ENCODE results near the gene EIF2D. TPM values are rescaled to one million over a fixed set of nuclear protein-coding genes. Genes with fewer than 3 reads are reported as not detected.

The EIF2D gene
- total and polyA plus RNA-seq, 7 donors = 27.0 to 59.6 (median 43.3) TPM

DNA sequence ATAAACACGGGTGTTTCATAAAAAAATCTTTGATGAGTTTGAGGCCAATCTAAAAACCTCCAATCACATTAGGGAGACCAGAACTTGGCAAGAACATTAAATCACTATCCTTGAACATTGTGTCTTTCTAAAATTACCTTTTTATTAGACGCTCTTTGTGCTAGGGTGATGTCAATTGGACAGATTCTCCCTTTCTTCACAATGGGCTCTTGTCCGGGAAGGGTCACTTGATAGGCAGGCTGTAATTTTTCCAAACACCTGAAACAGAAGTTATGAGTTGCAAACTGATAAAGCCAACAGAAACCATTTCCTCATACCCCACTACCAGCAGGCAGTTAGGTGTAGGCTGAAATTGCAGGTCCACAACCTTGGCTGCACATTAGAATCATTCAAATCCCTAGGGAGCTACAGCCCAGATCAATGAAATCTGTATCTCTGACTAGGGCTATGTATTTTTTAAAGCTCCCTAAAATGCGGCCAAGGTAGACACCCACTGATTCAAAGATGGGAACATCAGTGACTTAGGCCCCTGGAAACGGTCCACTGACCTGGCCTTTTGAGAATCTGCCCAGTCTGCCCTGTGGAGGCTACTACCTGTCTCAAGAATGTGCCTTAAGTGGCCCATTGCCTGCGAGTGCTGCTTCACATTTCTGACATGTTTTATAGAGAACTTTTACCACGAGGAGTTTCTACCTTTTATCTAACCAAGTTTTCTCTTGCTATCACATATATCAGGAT lies 16.5 kb downstream of the EIF2D start:
- H3K9me3 ChIP-seq = no peaks in the 10 kb centered on the region
- no peak overlapping the region for H3K27ac ChIP-seq
- no peaks in the 10 kb centered on the region for H3K27me3 ChIP-seq
- H3K36me3 ChIP-seq = peaks cover 55 to 100% (median 68%) of the 10 kb centered on the region in 4 donors
- no peak for DNase-seq
- H3K4me1 ChIP-seq = no peaks in the 10 kb centered on the region
- no peak overlapping the region for H3K4me3 ChIP-seq
- TF ChIP-seq POLR2A (IDR thresholded peaks at IDR 0.05) (no peak), CTCF (IDR thresholded peaks at IDR 0.05) (no peak), POLR2AphosphoS5 (IDR thresholded peaks at IDR 0.05) (no peak), EP300 (IDR thresholded peaks at IDR 0.05) (no peak)
- WGBS, 2 donors = 53 to 82% methylated on average over 7 of the region's 7 CpGs
- intact Hi-C loops (cut with DNase I) = no loop called here

DNA sequence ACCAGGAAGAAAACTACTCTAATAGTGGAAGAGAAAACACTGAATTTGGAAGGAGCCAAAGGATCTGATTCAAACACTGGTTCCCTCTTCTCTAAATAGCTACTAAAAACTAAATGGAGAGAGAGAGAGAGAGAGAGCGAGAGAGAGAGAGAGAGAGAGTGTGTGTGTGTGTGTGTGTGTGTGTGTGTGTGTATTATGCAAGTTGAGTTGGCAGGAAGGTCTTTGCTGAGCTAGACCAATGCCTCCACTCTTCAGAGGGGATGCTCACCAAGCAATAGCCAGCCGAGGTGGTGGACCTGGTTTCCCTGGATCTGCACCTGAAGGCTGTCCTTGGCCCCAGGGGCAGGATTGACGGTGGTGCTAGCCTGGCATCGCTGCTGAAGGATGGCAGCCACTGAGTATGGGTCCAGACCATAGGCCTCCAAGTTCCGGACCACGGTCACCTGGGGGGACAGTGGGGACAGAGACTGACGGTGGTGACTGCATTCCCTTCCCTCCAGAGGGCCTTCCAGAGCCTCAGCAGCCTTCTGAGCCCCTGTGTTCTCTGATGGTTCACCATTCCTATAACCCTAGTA lies 18.8 kb downstream of the EIF2D start:
- 95 to 96% methylated on average over 7 of the region's 7 CpGs for WGBS, 2 donors
- Histone ChIP-seq H3K4me3 (no peak overlapping the region), H3K27ac (no peak overlapping the region), H3K36me3 (peaks cover 35 to 94% (median 49%) of the 10 kb centered on the region in 4 donors), H3K4me1 (peaks cover 0 to 16% (median 12%) of the 10 kb centered on the region in 4 donors), H3K27me3 (no peaks in the 10 kb centered on the region), H3K9me3 (no peaks in the 10 kb centered on the region)
- TF ChIP-seq CTCF (IDR thresholded peaks at IDR 0.05) (no peak), POLR2A (IDR thresholded peaks at IDR 0.05) (no peak), EP300 (IDR thresholded peaks at IDR 0.05) (no peak), POLR2AphosphoS5 (IDR thresholded peaks at IDR 0.05) (no peak)
- DNase-seq = no peak
- intact Hi-C loops (cut with DNase I) = no loop called here

DNA sequence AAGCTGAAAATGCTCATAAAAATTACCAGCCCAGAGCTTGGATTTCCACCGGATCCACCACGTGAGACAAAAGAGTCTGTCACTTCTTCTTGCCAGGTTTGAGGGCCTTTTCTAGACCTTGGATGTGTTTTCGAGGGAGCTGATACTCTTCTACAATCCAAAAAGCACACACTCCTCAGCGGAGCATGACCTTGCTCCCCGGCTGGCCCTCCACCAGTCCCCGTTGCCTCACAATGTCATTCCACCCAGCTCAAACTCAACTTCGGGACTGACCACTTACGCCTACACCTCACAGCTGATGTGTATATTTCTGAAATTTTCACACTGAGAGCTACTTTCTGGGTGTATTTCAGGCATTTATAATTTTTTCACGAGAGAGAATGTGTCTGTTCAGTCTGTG lies 20.6 kb downstream of the EIF2D start:
- intact Hi-C loops (cut with DNase I) = no loop called here
- Histone ChIP-seq H3K4me3 (no peak overlapping the region), H3K27ac (no peak overlapping the region), H3K27me3 (no peaks in the 10 kb centered on the region), H3K9me3 (no peaks in the 10 kb centered on the region), H3K4me1 (peaks cover 0 to 25% (median 16%) of the 10 kb centered on the region in 4 donors), H3K36me3 (peaks cover 24 to 90% (median 37%) of the 10 kb centered on the region in 4 donors)
- no peak for DNase-seq
- TF ChIP-seq POLR2AphosphoS5 (IDR thresholded peaks at IDR 0.05) (no peak), EP300 (IDR thresholded peaks at IDR 0.05) (no peak), CTCF (IDR thresholded peaks at IDR 0.05) (no peak), POLR2A (IDR thresholded peaks at IDR 0.05) (no peak)
- 94% methylated on average over 9 of the region's 9 CpGs for WGBS, 2 donors

DNA sequence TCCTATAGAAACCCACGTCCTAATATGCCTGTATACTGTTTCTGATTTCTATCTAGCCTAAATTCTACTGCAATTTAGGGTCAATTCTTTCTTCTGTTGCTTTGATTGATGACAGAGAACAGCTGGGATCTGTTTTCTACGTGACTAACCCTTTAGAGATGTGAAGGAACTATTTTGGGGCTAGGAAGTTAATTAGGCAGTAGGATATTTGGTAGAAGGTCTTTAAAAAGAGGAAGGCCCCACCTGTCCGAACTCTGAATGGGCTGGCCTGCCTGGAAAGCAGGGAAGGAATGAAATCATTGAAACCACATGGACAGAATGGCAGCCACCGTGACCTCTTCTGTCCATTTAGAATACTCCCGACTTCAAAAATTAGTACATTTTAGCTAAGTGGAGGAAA lies 21.0 kb downstream of the EIF2D start:
- intact Hi-C loops (cut with DNase I) = no loop called here
- H3K27ac ChIP-seq = no peak overlapping the region
- no peak for DNase-seq
- no peak for TF ChIP-seq POLR2AphosphoS5 (IDR thresholded peaks at IDR 0.05)
- TF ChIP-seq POLR2A (IDR thresholded peaks at IDR 0.05) = no peak
- TF ChIP-seq CTCF (IDR thresholded peaks at IDR 0.05) = no peak
- no peak for TF ChIP-seq EP300 (IDR thresholded peaks at IDR 0.05)
- no peaks in the 10 kb centered on the region for H3K27me3 ChIP-seq
- WGBS, 2 donors = 90 to 94% methylated on average over 5 of the region's 5 CpGs
- H3K4me1 ChIP-seq = peaks cover 0 to 25% (median 16%) of the 10 kb centered on the region in 4 donors
- no peaks in the 10 kb centered on the region for H3K9me3 ChIP-seq
- H3K4me3 ChIP-seq = no peak overlapping the region
- peaks cover 23 to 88% (median 34%) of the 10 kb centered on the region in 4 donors for H3K36me3 ChIP-seq
